ENCODE results near the gene PRPSAP1. TPM values are rescaled to one million over a fixed set of nuclear protein-coding genes. Genes with fewer than 3 reads are reported as not detected.

The PRPSAP1 gene
- total RNA-seq, 1 donor from 2014 or later, result 53.3 TPM

- intact Hi-C loops (cut with micrococcal nuclease), result no loop called here
Observed at GRCh38 chr17:76383546-76384221, 30.0 kb upstream of the PRPSAP1 start.

GRCh38 chr17:76382803-76383545 lies 29.3 kb upstream of the PRPSAP1 start:
- intact Hi-C loops (cut with micrococcal nuclease), result no loop called here

- intact Hi-C loops (cut with micrococcal nuclease), result no loop called here
Observed at GRCh38 chr17:76382351-76382802, 28.7 kb upstream of the PRPSAP1 start.

GRCh38 chr17:76381633-76382350 lies 28.1 kb upstream of the PRPSAP1 start:
- intact Hi-C loops (cut with micrococcal nuclease), result no loop called here

DNA sequence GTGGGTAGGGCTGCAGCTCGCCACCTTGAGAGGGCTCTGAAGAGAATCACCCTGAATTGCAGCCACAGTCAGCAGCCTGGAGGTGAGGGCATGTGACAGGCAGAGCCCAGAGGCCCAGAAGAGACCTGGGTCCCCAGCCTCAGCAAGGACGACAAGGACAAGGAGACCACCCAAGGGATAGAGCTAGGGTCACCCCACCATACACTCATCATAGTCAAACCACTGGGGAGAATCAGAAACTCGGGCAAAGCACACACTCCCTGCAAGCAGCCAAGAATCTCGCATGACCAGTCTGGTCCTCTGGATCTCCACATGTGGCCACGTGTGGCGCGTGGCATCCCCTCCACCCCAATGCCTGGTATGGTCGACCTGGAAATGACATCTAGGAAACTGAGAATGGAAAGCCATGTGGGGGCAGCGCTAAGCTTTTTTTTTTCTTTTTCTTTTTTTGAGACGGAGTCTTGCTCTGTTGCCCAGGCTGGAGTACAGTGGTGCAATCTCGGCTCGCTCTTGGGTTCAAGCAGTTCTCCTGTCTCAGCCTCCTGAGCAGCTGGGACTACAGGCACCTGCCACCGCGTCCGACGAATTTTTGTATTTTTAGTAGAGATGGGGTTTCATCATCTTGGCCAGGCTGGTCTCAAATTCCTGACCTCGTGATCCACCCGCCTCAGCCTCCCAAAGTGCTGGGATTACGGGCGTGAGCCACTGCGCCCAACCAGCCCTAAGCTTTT lies 26.1 kb upstream of the PRPSAP1 start:
- intact Hi-C loops (cut with micrococcal nuclease), result no loop called here

DNA sequence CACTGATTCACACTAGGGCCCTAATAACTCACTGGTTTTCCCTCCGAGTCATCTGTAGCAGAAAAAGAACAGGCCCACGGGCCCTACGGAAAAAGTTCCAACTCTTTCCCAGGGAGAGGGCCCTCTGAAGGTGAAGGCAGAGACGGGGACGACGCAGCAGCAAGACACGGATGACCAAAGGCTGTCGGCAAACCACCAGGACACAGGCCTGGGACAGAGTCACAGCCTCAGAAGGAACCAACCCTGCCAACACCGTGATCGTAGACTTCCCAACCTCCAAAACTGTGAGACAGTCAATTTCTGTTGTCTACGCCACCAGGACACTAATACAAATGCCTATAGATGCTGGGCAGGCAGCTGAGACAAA lies 25.5 kb upstream of the PRPSAP1 start:
- intact Hi-C loops (cut with micrococcal nuclease), result no loop called here

DNA sequence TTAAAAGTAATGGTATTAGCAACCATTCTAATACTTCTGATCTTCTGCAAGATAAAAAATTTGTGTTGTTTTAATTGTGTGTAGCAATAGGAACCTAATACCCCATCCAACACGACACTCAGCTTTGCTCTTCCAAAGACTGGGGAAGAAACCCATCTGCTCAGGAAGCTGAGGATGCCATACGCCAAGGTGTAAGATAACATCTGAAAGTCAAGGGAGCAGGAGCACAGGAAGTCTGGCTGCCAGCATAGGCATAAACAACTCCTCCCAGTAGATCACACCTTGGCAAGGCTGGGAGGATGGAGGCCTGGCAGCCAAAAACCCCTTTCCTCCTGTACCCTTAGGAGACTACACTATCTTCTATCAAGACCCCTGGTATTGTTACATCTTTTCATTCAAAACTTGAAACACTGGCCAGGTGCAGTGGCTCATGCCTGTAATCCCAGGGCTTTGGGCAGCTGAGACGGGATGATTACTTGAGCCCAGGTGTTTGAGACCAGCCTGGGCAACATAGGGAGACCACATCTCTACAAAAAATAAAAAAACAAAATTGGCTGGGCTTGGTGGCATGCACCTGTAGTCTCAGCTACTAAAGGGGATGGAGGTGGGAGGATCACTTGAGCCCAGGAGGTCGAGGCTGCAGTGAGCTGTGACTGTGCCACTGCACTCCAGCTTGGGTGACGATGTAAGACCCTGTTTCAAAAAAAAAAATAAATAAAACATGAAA lies 25.0 kb upstream of the PRPSAP1 start:
- intact Hi-C loops (cut with micrococcal nuclease), result no loop called here

GRCh38 chr17:76376318-76377133 lies 22.8 kb upstream of the PRPSAP1 start:
- intact Hi-C loops (cut with micrococcal nuclease), result no loop called here

- intact Hi-C loops (cut with micrococcal nuclease), result no loop called here
Observed at GRCh38 chr17:76371656-76372628, 18.2 kb upstream of the PRPSAP1 start.

- intact Hi-C loops (cut with micrococcal nuclease), result no loop called here
Observed at GRCh38 chr17:76370261-76370993, 16.7 kb upstream of the PRPSAP1 start.

DNA sequence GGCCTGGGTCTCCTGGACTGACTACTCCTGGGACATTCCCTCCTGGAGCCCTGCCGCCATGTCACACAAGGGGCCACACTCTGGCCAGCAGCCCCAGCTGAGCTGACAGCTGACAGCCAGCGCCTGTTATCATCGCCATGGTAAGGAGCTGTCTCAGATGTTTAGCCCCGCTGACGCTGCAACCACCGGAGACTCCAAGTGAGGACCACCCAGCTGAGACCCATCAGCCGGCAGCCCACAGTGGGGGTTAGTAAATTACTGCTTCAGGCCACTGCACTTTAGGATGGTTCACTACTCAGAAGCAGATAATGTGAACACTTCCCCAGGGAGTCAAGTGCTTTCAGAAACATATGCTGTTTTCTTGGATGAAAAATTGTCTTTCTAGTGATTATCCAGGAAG lies 16.1 kb upstream of the PRPSAP1 start:
- intact Hi-C loops (cut with micrococcal nuclease), result no loop called here

GRCh38 chr17:76369379-76369778 lies 15.7 kb upstream of the PRPSAP1 start:
- intact Hi-C loops (cut with micrococcal nuclease), result no loop called here

- intact Hi-C loops (cut with micrococcal nuclease), result no loop called here
Observed at GRCh38 chr17:76368545-76368944, 14.8 kb upstream of the PRPSAP1 start.

GRCh38 chr17:76367642-76368041 lies 13.9 kb upstream of the PRPSAP1 start:
- intact Hi-C loops (cut with micrococcal nuclease), result no loop called here

- intact Hi-C loops (cut with micrococcal nuclease), result no loop called here
Observed at GRCh38 chr17:76366247-76366646, 12.5 kb upstream of the PRPSAP1 start.

- intact Hi-C loops (cut with micrococcal nuclease), result no loop called here
Observed at GRCh38 chr17:76365256-76365903, 11.7 kb upstream of the PRPSAP1 start.

GRCh38 chr17:76363107-76363842 lies 9.6 kb upstream of the PRPSAP1 start:
- intact Hi-C loops (cut with micrococcal nuclease), result no loop called here

All from T-helper 2 cell treated with Interferon-gamma antibody and Interleukin-4, amounts not matched to agents 100 ng/mL and 5 ng/mL, for 36 hours (primary cell).